ENCODE data around the gene SLC2A10. TPM values are rescaled to one million over a fixed set of nuclear protein-coding genes. Genes with fewer than 3 reads are reported as not detected.

Gene SLC2A10
- total RNA-seq = 21.6 and 24.8 TPM in 2 replicates
- long read RNA-seq, full-length matches to known transcripts = 5 of 32 reads
- long read RNA-seq, partial matches to known transcripts = 24 of 32 reads
- long read RNA-seq, other reads (novel, unspliced or antisense) = 3 of 32 reads

GRCh38 chr20:46709459-46710152 lies at the start of gene SLC2A10:
SLC2A10 (plus strand) TSS chr20:46709649; CDS start chr20:46709737, 88 bp downstream.
- peak within 1 kb of the TSS; percentile 89 for H3K4me3 Mint-ChIP-seq (ENCODE audit: unreplicated experiment)
- H3K36me3 Mint-ChIP-seq (ENCODE audit: unreplicated experiment) = peaks cover 5% of the 10 kb centered on the region
- H3K27me3 Mint-ChIP-seq (ENCODE audit: unreplicated experiment) = peaks cover 13% of the 10 kb centered on the region
- peaks cover 27% of the 10 kb centered on the region for H3K4me1 Mint-ChIP-seq (ENCODE audit: unreplicated experiment)
- peak within 1 kb of the TSS; percentile 86 for H3K27ac Mint-ChIP-seq (ENCODE audit: unreplicated experiment)
- peak; percentile 7 for TF ChIP-seq CTCF (IDR thresholded peaks at IDR 0.05)
- peaks cover 6% of the 10 kb centered on the region for H3K9me3 Mint-ChIP-seq (ENCODE audit: unreplicated experiment)
- peak; percentile 87 for DNase-seq (ENCODE audit: extremely low spot score, unreplicated experiment)

- H3K4me1 Mint-ChIP-seq (ENCODE audit: unreplicated experiment) = no peaks in the 10 kb centered on the region
- DNase-seq (ENCODE audit: extremely low spot score, unreplicated experiment) = no peak
- H3K27ac Mint-ChIP-seq (ENCODE audit: unreplicated experiment) = no peak overlapping the region
- no peak overlapping the region for H3K4me3 Mint-ChIP-seq (ENCODE audit: unreplicated experiment)
- peaks cover 16% of the 10 kb centered on the region for H3K9me3 Mint-ChIP-seq (ENCODE audit: unreplicated experiment)
- no peak for TF ChIP-seq CTCF (IDR thresholded peaks at IDR 0.05)
- no peaks in the 10 kb centered on the region for H3K36me3 Mint-ChIP-seq (ENCODE audit: unreplicated experiment)
- H3K27me3 Mint-ChIP-seq (ENCODE audit: unreplicated experiment) = peaks cover 5% of the 10 kb centered on the region
Measured at GRCh38 chr20:46660487-46660886, 49.0 kb upstream of the SLC2A10 start.

GRCh38 chr20:46661659-46662058 lies 47.8 kb upstream of the SLC2A10 start:
- no peak for TF ChIP-seq CTCF (IDR thresholded peaks at IDR 0.05)
- no peaks in the 10 kb centered on the region for H3K4me1 Mint-ChIP-seq (ENCODE audit: unreplicated experiment)
- no peak overlapping the region for H3K27ac Mint-ChIP-seq (ENCODE audit: unreplicated experiment)
- no peak overlapping the region for H3K4me3 Mint-ChIP-seq (ENCODE audit: unreplicated experiment)
- DNase-seq (ENCODE audit: extremely low spot score, unreplicated experiment) = no peak
- H3K36me3 Mint-ChIP-seq (ENCODE audit: unreplicated experiment) = no peaks in the 10 kb centered on the region
- H3K27me3 Mint-ChIP-seq (ENCODE audit: unreplicated experiment) = peaks cover 5% of the 10 kb centered on the region
- H3K9me3 Mint-ChIP-seq (ENCODE audit: unreplicated experiment) = peaks cover 16% of the 10 kb centered on the region

GRCh38 chr20:46663531-46663930 lies 45.9 kb upstream of the SLC2A10 start:
- H3K4me1 Mint-ChIP-seq (ENCODE audit: unreplicated experiment) = no peaks in the 10 kb centered on the region
- H3K27ac Mint-ChIP-seq (ENCODE audit: unreplicated experiment) = no peak overlapping the region
- DNase-seq (ENCODE audit: extremely low spot score, unreplicated experiment) = no peak
- peaks cover 5% of the 10 kb centered on the region for H3K27me3 Mint-ChIP-seq (ENCODE audit: unreplicated experiment)
- peaks cover 12% of the 10 kb centered on the region for H3K9me3 Mint-ChIP-seq (ENCODE audit: unreplicated experiment)
- TF ChIP-seq CTCF (IDR thresholded peaks at IDR 0.05) = no peak
- H3K36me3 Mint-ChIP-seq (ENCODE audit: unreplicated experiment) = no peaks in the 10 kb centered on the region
- H3K4me3 Mint-ChIP-seq (ENCODE audit: unreplicated experiment) = no peak overlapping the region

- H3K27me3 Mint-ChIP-seq (ENCODE audit: unreplicated experiment) = peaks cover under 1% of the 10 kb centered on the region
- TF ChIP-seq CTCF (IDR thresholded peaks at IDR 0.05) = no peak
- H3K27ac Mint-ChIP-seq (ENCODE audit: unreplicated experiment) = no peak overlapping the region
- no peaks in the 10 kb centered on the region for H3K4me1 Mint-ChIP-seq (ENCODE audit: unreplicated experiment)
- H3K36me3 Mint-ChIP-seq (ENCODE audit: unreplicated experiment) = no peaks in the 10 kb centered on the region
- DNase-seq (ENCODE audit: extremely low spot score, unreplicated experiment) = no peak
- H3K4me3 Mint-ChIP-seq (ENCODE audit: unreplicated experiment) = no peak overlapping the region
- H3K9me3 Mint-ChIP-seq (ENCODE audit: unreplicated experiment) = peaks cover 9% of the 10 kb centered on the region
Measured at GRCh38 chr20:46665602-46666001, 43.8 kb upstream of the SLC2A10 start.

Data from osteocyte (in vitro differentiated cells).